GM12878 (cell line): ENCODE measurements around the gene FAM193A. TPM values are rescaled to one million over a fixed set of nuclear protein-coding genes. Genes with fewer than 3 reads are reported as not detected.

Source experiments
- ATAC-seq: fragments of 200-7000 bp; cut with Tn5 transposase; 3 replicates; pipeline ENCODE4 v1.9.1; 2020; ENCODE audit warnings: mild to moderate bottlenecking, moderate library complexity
- BruUV-seq: library from RNA; stranded (reverse); fragments of 400-500 nt; replicated peaks from 2 replicates; lab custom pipeline; 2021; lab: Mats Ljungman, UMichigan
- CTCF ChIA-PET: fragments of 300-600 bp; sonication (Branson Sonifier 250); formaldehyde crosslinking; extraction: SDS; loops from one replicate; lab custom pipeline; 2021; ENCODE audit warnings: inconsistent platforms; lab: Yijun Ruan, JAX
- POLR2A ChIA-PET: fragments of 350-600 bp; formaldehyde crosslinking; extraction: SDS; loops from one replicate; lab custom pipeline; 2021; ENCODE audit warnings: inconsistent platforms; lab: Charles Lee
- RAD21 ChIA-PET: fragments of 300-600 bp; sonication (Branson Sonifier 250); formaldehyde crosslinking; loops from one replicate; lab custom pipeline; 2023; ENCODE audit warnings: antibody characterized with exemption; ENCODE audit not compliant: unreplicated experiment; lab: Charles Lee
- SMC1A ChIA-PET: fragments of 300-600 bp; sonication (Branson Sonifier 250); formaldehyde crosslinking; loops from one replicate; lab custom pipeline; 2023; ENCODE audit not compliant: unreplicated experiment, uncharacterized antibody; lab: Charles Lee
- DNase-seq: peaks from one replicate; pipeline ENCODE4 v3.0.0-alpha.2; 2011; ENCODE audit warnings: low read depth, low spot score
- FAIRE-seq: peaks from 3 replicates; lab custom pipeline; 2011; peaks lifted over from hg19 to GRCh38; lab: Jason Lieb, UNC
- H2AFZ ChIP-seq: 2 replicates; pipeline ENCODE4 v1.6.0; 2011; ENCODE audit warnings: low read depth, low read length, control low read depth; ENCODE audit not compliant: control insufficient read depth
- H3K27ac ChIP-seq: 2 replicates; pipeline ENCODE4 v1.5.1; 2011; ENCODE audit warnings: control low read depth; ENCODE audit not compliant: control insufficient read depth, insufficient read depth
- H3K27me3 ChIP-seq, 2 experiments: replicated peaks in 1 of 2; 2 replicates each; pipeline versions ENCODE4 v1.6.0 to v1.6.1; 2011; ENCODE audit warnings: low read length in 1 of 2; ENCODE audit not compliant: control insufficient read depth in 2 of 2, insufficient read depth in 2 of 2
- H3K36me3 ChIP-seq, 2 experiments: 2 replicates each; pipeline ENCODE4 v1.5.1; 2011; ENCODE audit warnings: low read length in 1 of 2; ENCODE audit not compliant: control insufficient read depth in 2 of 2, insufficient read depth in 2 of 2
- H3K4me1 ChIP-seq: 2 replicates; pipeline ENCODE4 v1.6.1; 2011; ENCODE audit warnings: mild to moderate bottlenecking, low read length, moderate library complexity, mixed read lengths; ENCODE audit not compliant: control insufficient read depth, insufficient read depth
- H3K4me2 ChIP-seq: 2 replicates; pipeline ENCODE4 v1.6.0; 2011; ENCODE audit warnings: control low read depth; ENCODE audit not compliant: control insufficient read depth, insufficient read depth
- H3K4me3 ChIP-seq: fragments of 200-600 bp; sonication (generic); 2 replicates; pipeline ENCODE4 v1.5.1; 2016
- H3K79me2 ChIP-seq: 2 replicates; pipeline ENCODE4 v1.6.0; 2011; ENCODE audit warnings: low read length; ENCODE audit not compliant: control insufficient read depth, insufficient read depth
- H3K9ac ChIP-seq: 2 replicates; pipeline ENCODE4 v1.8.0; 2011; ENCODE audit warnings: low read length, control low read depth, mixed read lengths; ENCODE audit not compliant: control insufficient read depth, insufficient read depth
- H3K9me3 ChIP-seq: replicated peaks from 3 replicates; pipeline ENCODE4 v1.5.1; 2011; ENCODE audit warnings: mild to moderate bottlenecking, low read length; ENCODE audit not compliant: control insufficient read depth, insufficient read depth
- H4K20me1 ChIP-seq: 2 replicates; pipeline ENCODE4 v1.6.0; 2011; ENCODE audit not compliant: control insufficient read depth, insufficient read depth
- BRCA1 ChIP-seq: IDR thresholded peaks from 2 replicates; pipeline ENCODE4 v1.6.1; 2011; ENCODE audit warnings: low read depth, low read length, improper control_type of control experiment
- MLLT1 ChIP-seq: fragments of 450-650 bp; IDR thresholded peaks from 2 replicates; pipeline ENCODE4 v1.6.1; 2016; ENCODE audit warnings: mild to moderate bottlenecking
- RELB ChIP-seq: fragments of 450-650 bp; IDR thresholded peaks from 2 replicates; pipeline ENCODE4 v1.6.1; 2017; ENCODE audit warnings: low read depth, mild to moderate bottlenecking, moderate library complexity
- SIX5 ChIP-seq: IDR thresholded peaks from 2 replicates; pipeline ENCODE4 v1.6.1; 2011; ENCODE audit warnings: mild to moderate bottlenecking, low read depth, low read length, moderate library complexity; ENCODE audit not compliant: severe bottlenecking
- SUPT20H ChIP-seq: IDR thresholded peaks from 2 replicates; pipeline ENCODE4 v1.6.1; 2011; ENCODE audit warnings: low read depth, mild to moderate bottlenecking, low read length, moderate library complexity, borderline replicate concordance; ENCODE audit not compliant: control insufficient read depth
- WGBS: methylation state at CpG from one replicate; pipeline ENCODE4 v1.1.6; 2016; ENCODE audit warnings: low lambda C conversion rate; ENCODE audit not compliant: insufficient replicate concordance, insufficient coverage; ENCODE audit errors: missing lambda C conversion rate; 5-methylcytosine and 5-hydroxymethylcytosine counted together
- in situ Hi-C: fragments of 300-500 bp; cut with MboI; formaldehyde crosslinking; loops from 9 replicates; pipeline ENCODE4 v1.14.3; 2018; ENCODE audit warnings: mixed read lengths
- intact Hi-C: fragments of 100-400 bp; cut with micrococcal nuclease; formaldehyde crosslinking; loops from one replicate; pipeline ENCODE4 v1.14.2; 2022; ENCODE audit not compliant: unreplicated experiment
- polyA plus RNA-seq, 11 experiments: library from polyadenylated mRNA; depleted of rRNA in 4 of 11; unstranded in 6 of 11; stranded (reverse) in 5 of 11; fragments of >200 nt; fragmentation: Nextera tagmentation in 4 of 11; fragmentation: Illumina TruSeq in 1 of 11; extraction: Ambion mirVana in 4 of 11; extraction: Trizol in 1 of 11; gene quantifications; 1 replicate in 1 of 11; 2 replicates in 10 of 11; pipeline versions ENCODE4 v1.2.1 to v1.2.3, GENCODE V29; 2011 to 2016; ENCODE audit warnings: inconsistent platforms in 2 of 11, missing spikeins in 2 of 11, low read depth in 1 of 11
- total RNA-seq, 4 experiments: library from RNA; depleted of rRNA in 3 of 4; stranded (reverse); fragments of >200 nt in 3 of 4; fragmentation: Illumina TruSeq in 1 of 4; extraction: Trizol in 1 of 4; gene quantifications; 2 replicates each; pipeline versions ENCODE4 v1.2.1 to v1.2.3, GENCODE V29; 2013 to 2021
- TF ChIP-seq, protein P1 (sequence below): fragments of 450-650 bp; formaldehyde crosslinking; IDR thresholded peaks from 2 replicates; pipeline ENCODE4 v1.4.0; 2022; ENCODE audit warnings: mild to moderate bottlenecking, moderate library complexity

FAM193A gene
- total and polyA plus RNA-seq, 10 of the 15 experiments (the other 5 are each of a cell fraction or from before 2014, with no cell fraction given) = 0.52 to 23.3 (median 7.4) TPM

GRCh38 chr4:2666722-2667247 lies 130.3 kb downstream of the FAM193A start:
- Histone ChIP-seq H3K36me3 (peaks cover 9 to 20% of the 10 kb centered on the region in 2 experiments), H2AFZ (no peak overlapping the region), H3K9me3 (no peaks in the 10 kb centered on the region), H3K4me1 (peaks cover 10% of the 10 kb centered on the region; the same call in 1 of the 2 replicates), H3K9ac (no peak overlapping the region), H3K79me2 (peaks cover 5% of the 10 kb centered on the region), H3K4me2 (peak overlapping the region; percentile 86), H3K27ac (peak overlapping the region; percentile 56), H4K20me1 (no peaks in the 10 kb centered on the region), H3K4me3 (peak overlapping the region; percentile 2; the same call in 1 of the 2 replicates), H3K27me3 (no peaks in the 10 kb centered on the region)
- SMC1A ChIA-PET = no interaction called here
- no peak for TF ChIP-seq BRCA1
- no peak for TF ChIP-seq SIX5
- TF ChIP-seq SUPT20H = no peak
- FAIRE-seq = peak; percentile 59
- WGBS = 15% methylated on average over 2 of the region's 2 CpGs
- intact Hi-C loops = no loop called here
- ATAC-seq = no peak
- no peak for DNase-seq
- POLR2A ChIA-PET = no interaction called here
- BruUV-seq = no TSS peak
- RAD21 ChIA-PET = no interaction called here
- CTCF ChIA-PET = interaction anchor here (0.7 to 1.0 kb wide), 2 partner anchors 287 to 370 kb away, joined by 3 to 4 read pairs; no protein-coding TSS in a partner anchor
- in situ Hi-C loops = no loop called here

DNA sequence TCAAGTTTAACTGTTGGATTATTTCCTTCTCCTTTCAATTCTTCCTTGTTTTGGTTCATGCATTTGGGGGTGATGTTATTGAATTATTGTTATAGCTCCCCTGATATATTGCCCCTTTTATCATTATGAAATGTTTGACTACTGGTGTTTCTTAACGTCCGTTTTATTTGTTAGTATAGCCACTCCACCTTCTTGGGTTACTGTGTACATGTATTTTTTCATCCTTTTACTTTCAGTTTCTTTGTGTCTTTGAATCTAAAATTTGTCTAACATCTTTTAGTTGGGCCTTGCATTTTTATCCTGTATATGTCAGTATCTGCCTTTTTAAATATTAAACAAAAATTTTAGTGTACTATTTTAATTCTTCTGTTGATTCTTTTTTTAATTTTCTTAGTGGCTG lies 131.0 kb downstream of the FAM193A start:
- intact Hi-C loops (no loop called here), in situ Hi-C loops (no loop called here)
- FAIRE-seq = no peak
- ATAC-seq = no peak
- no peak overlapping the region for H2AFZ ChIP-seq
- H3K27ac ChIP-seq = peak overlapping the region; percentile 56
- ChIA-PET RAD21 (no interaction called here), POLR2A (no interaction called here), CTCF (interaction anchor here (0.7 to 1.0 kb wide), 2 partner anchors 287 to 370 kb away, joined by 3 to 4 read pairs; no protein-coding TSS in a partner anchor), SMC1A (no interaction called here)
- DNase-seq = no peak
- H3K36me3 ChIP-seq = peaks cover 13 to 19% of the 10 kb centered on the region in 2 experiments
- no peak overlapping the region for H3K9ac ChIP-seq
- no peak for TF ChIP-seq RELB
- TF ChIP-seq MLLT1 = peak; percentile 31; the same call in 1 of the 2 replicates
- TF ChIP-seq, protein P1, sequence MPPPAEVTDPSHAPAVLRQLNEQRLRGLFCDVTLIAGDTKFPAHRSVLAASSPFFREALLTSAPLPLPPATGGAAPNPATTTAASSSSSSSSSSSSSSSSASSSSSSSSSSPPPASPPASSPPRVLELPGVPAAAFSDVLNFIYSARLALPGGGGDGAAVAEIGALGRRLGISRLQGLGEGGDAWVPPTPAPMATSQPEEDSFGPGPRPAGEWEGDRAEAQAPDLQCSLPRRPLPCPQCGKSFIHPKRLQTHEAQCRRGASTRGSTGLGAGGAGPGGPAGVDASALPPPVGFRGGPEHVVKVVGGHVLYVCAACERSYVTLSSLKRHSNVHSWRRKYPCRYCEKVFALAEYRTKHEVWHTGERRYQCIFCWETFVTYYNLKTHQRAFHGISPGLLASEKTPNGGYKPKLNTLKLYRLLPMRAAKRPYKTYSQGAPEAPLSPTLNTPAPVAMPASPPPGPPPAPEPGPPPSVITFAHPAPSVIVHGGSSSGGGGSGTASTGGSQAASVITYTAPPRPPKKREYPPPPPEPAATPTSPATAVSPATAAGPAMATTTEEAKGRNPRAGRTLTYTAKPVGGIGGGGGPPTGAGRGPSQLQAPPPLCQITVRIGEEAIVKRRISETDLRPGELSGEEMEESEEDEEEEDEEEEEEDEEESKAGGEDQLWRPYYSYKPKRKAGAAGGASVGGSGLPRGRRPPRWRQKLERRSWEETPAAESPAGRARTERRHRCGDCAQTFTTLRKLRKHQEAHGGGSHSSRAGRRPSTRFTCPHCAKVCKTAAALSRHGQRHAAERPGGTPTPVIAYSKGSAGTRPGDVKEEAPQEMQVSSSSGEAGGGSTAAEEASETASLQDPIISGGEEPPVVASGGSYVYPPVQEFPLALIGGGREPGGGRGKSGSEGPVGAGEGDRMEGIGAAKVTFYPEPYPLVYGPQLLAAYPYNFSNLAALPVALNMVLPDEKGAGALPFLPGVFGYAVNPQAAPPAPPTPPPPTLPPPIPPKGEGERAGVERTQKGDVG = no peak
- H3K4me1 ChIP-seq = peaks cover 10% of the 10 kb centered on the region; the same call in 1 of the 2 replicates
- 0 out of 2 replicates have a peak overlapping the region, but pooled peaks have one; percentile 2 for H3K4me3 ChIP-seq
- H3K4me2 ChIP-seq = peak overlapping the region; percentile 86
- no peaks in the 10 kb centered on the region for H3K27me3 ChIP-seq
- H3K79me2 ChIP-seq = peaks cover 5% of the 10 kb centered on the region
- no peaks in the 10 kb centered on the region for H3K9me3 ChIP-seq
- 43% methylated on average over 2 of the region's 2 CpGs for WGBS
- no peaks in the 10 kb centered on the region for H4K20me1 ChIP-seq
- BruUV-seq = no TSS peak
